Measurements from ENCODE around the gene VCL. TPM values are rescaled to one million over a fixed set of nuclear protein-coding genes. Genes with fewer than 3 reads are reported as not detected.

VCL gene
- polyA plus RNA-seq, 1 donor from 2014 or later = 11.2 TPM

DNA sequence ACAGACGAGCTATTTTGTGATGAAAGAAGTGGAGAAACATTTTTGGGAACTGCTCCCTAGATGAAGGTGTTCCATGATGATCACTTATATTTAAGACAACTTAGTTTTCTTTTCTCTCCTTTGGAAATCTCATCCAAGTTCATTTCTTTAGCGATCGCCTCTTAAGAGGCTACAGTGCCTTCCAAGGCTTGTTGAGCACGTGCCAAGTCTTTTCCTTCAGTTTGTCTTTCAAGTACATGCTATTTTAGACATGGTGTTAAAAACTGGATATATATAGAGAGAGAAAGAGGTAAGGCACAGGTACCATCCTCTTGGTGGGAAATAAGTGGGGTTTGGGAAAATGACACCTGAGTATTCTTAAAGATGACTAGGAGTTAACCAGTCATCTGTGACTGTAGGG, 155.8 kb downstream of the VCL start:
- TF ChIP-seq RAD21 (conservative IDR thresholded peaks at IDR 0.05) = no peak
- no peak for TF ChIP-seq MXI1 (conservative IDR thresholded peaks at IDR 0.05; ENCODE audit: poor library complexity, severe bottlenecking)
- no peak for TF ChIP-seq SMC3 (conservative IDR thresholded peaks at IDR 0.05; ENCODE audit: poor library complexity)
- TF ChIP-seq, protein P1, sequence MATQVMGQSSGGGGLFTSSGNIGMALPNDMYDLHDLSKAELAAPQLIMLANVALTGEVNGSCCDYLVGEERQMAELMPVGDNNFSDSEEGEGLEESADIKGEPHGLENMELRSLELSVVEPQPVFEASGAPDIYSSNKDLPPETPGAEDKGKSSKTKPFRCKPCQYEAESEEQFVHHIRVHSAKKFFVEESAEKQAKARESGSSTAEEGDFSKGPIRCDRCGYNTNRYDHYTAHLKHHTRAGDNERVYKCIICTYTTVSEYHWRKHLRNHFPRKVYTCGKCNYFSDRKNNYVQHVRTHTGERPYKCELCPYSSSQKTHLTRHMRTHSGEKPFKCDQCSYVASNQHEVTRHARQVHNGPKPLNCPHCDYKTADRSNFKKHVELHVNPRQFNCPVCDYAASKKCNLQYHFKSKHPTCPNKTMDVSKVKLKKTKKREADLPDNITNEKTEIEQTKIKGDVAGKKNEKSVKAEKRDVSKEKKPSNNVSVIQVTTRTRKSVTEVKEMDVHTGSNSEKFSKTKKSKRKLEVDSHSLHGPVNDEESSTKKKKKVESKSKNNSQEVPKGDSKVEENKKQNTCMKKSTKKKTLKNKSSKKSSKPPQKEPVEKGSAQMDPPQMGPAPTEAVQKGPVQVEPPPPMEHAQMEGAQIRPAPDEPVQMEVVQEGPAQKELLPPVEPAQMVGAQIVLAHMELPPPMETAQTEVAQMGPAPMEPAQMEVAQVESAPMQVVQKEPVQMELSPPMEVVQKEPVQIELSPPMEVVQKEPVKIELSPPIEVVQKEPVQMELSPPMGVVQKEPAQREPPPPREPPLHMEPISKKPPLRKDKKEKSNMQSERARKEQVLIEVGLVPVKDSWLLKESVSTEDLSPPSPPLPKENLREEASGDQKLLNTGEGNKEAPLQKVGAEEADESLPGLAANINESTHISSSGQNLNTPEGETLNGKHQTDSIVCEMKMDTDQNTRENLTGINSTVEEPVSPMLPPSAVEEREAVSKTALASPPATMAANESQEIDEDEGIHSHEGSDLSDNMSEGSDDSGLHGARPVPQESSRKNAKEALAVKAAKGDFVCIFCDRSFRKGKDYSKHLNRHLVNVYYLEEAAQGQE (IDR thresholded peaks at IDR 0.05; ENCODE audit: borderline replicate concordance) = no peak
- TF ChIP-seq, protein P2, sequence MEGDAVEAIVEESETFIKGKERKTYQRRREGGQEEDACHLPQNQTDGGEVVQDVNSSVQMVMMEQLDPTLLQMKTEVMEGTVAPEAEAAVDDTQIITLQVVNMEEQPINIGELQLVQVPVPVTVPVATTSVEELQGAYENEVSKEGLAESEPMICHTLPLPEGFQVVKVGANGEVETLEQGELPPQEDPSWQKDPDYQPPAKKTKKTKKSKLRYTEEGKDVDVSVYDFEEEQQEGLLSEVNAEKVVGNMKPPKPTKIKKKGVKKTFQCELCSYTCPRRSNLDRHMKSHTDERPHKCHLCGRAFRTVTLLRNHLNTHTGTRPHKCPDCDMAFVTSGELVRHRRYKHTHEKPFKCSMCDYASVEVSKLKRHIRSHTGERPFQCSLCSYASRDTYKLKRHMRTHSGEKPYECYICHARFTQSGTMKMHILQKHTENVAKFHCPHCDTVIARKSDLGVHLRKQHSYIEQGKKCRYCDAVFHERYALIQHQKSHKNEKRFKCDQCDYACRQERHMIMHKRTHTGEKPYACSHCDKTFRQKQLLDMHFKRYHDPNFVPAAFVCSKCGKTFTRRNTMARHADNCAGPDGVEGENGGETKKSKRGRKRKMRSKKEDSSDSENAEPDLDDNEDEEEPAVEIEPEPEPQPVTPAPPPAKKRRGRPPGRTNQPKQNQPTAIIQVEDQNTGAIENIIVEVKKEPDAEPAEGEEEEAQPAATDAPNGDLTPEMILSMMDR (IDR thresholded peaks at IDR 0.05; ENCODE audit: poor library complexity, severe bottlenecking) = no peak
- no peak for TF ChIP-seq EZH2 (IDR thresholded peaks at IDR 0.05; ENCODE audit: borderline replicate concordance, insufficient read depth, low read length, poor library complexity, severe bottlenecking)
- TF ChIP-seq EP300 (conservative IDR thresholded peaks at IDR 0.05; ENCODE audit: poor library complexity, severe bottlenecking) = no peak
- TF ChIP-seq POLR2AphosphoS5 (IDR thresholded peaks at IDR 0.05) = no peak
- no peak for TF ChIP-seq TAF1 (IDR thresholded peaks at IDR 0.05; ENCODE audit: low read depth)
- Histone ChIP-seq H3K27me3 (ENCODE audit: insufficient read depth, low read depth, low read length) (no peaks in the 10 kb centered on the region), H4K20me1 (ENCODE audit: insufficient read depth) (no peaks in the 10 kb centered on the region), H2AFZ (ENCODE audit: low read depth, low read length) (no peak overlapping the region), H3K9ac (ENCODE audit: low read length) (no peak overlapping the region), H3K4me2 (ENCODE audit: low read length) (no peak overlapping the region), H3K36me3 (ENCODE audit: insufficient read depth, low read length) (no peaks in the 10 kb centered on the region), H3K27ac (ENCODE audit: low read length) (no peak overlapping the region), H3K9me3 (ENCODE audit: low read length) (no peaks in the 10 kb centered on the region), H3K4me3 (ENCODE audit: low read length) (no peak overlapping the region), H3K9me2 (ENCODE audit: insufficient read depth, low read length) (no peaks in the 10 kb centered on the region), H3K79me2 (replicated peaks; ENCODE audit: insufficient read depth, low read length) (peaks cover 48% of the 10 kb centered on the region), H3F3A (ENCODE audit: insufficient read depth, low read length, poor library complexity, severe bottlenecking) (no peaks in the 10 kb centered on the region)

DNA sequence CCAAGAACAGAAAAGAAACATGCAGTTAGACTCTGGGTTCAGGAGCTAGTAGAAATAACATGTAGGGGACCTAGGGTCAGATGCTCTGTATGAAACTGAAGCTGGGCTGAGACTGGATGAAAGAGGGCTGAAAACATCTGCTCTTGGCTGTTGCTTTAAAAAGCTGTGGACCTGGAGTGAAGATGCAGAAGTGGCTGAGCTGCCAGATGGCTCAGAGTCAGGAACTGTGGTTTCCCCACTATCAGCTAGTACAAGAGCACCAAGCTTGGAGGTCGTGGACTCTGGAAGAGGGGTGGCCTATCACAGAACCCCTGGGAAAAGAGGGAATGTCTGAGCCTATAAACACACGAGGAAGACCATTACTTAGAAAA, 159.0 kb downstream of the VCL start:
- Histone ChIP-seq H3K27ac (ENCODE audit: low read length) (no peak overlapping the region), H3K79me2 (replicated peaks; ENCODE audit: insufficient read depth, low read length) (peaks cover 30% of the 10 kb centered on the region), H3K27me3 (ENCODE audit: insufficient read depth, low read depth, low read length) (no peaks in the 10 kb centered on the region), H4K20me1 (ENCODE audit: insufficient read depth) (no peaks in the 10 kb centered on the region), H2AFZ (ENCODE audit: low read depth, low read length) (no peak overlapping the region), H3K9me3 (ENCODE audit: low read length) (no peaks in the 10 kb centered on the region), H3K9ac (ENCODE audit: low read length) (no peak overlapping the region), H3K9me2 (ENCODE audit: insufficient read depth, low read length) (no peaks in the 10 kb centered on the region), H3F3A (ENCODE audit: insufficient read depth, low read length, poor library complexity, severe bottlenecking) (no peaks in the 10 kb centered on the region), H3K36me3 (ENCODE audit: insufficient read depth, low read length) (no peaks in the 10 kb centered on the region), H3K4me2 (ENCODE audit: low read length) (no peak overlapping the region), H3K4me3 (ENCODE audit: low read length) (no peak overlapping the region)
- TF ChIP-seq RAD21 (conservative IDR thresholded peaks at IDR 0.05) = no peak
- TF ChIP-seq EZH2 (IDR thresholded peaks at IDR 0.05; ENCODE audit: borderline replicate concordance, insufficient read depth, low read length, poor library complexity, severe bottlenecking) = no peak
- TF ChIP-seq, protein P1 (IDR thresholded peaks at IDR 0.05; ENCODE audit: borderline replicate concordance) = no peak
- TF ChIP-seq POLR2AphosphoS5 (IDR thresholded peaks at IDR 0.05) = no peak
